ENCODE results near the gene ZNF69. TPM values are rescaled to one million over a fixed set of nuclear protein-coding genes. Genes with fewer than 3 reads are reported as not detected.

The ZNF69 gene
- total and polyA plus RNA-seq, 2 of the 13 experiments (the other 11 are each of a cell fraction or from before 2014, with no cell fraction given) = 9.6 to 21.0 TPM

- H3K36me3 ChIP-seq (replicated peaks in 1 of 2; ENCODE audit: control insufficient read depth in 1 of 2, insufficient read depth in 2 of 2, low read length in 2 of 2) = 0 out of 5 replicates have a peak, but pooled peaks cover 0 to 1% of the 10 kb centered on the region in 2 experiments
These were observed 43.5 kb downstream of the ZNF69 start for GRCh38 chr19:11931051-11931450.

More at GRCh38 chr19:11931051-11931450, 43.5 kb downstream of the ZNF69 start:
- BruUV-seq (replicated peaks) = no TSS peak
- no peaks in the 10 kb centered on the region for H4K20me1 ChIP-seq (ENCODE audit: insufficient read depth, low read length)
- no peak for FAIRE-seq
- ChIA-PET POLR2A (no interaction called here), CTCF (ENCODE audit: low intra/inter-chr PET ratio, low total read pairs) (no interaction called here)
- H3K9ac ChIP-seq (ENCODE audit: insufficient read depth, low read depth, low read length) = no peak overlapping the region
- ATAC-seq = no peak
- no peak overlapping the region for H2AFZ ChIP-seq (ENCODE audit: low read length)
- in situ Hi-C loops (cut with HindIII; ENCODE audit: extremely low pct_ligation_motif_present, low pct_unique_long_range_greater_than_20kb) (no loop called here), intact Hi-C loops (cut with micrococcal nuclease; ENCODE audit: unreplicated experiment) (no loop called here)
- TF ChIP-seq IKZF5 (CRISPR knock-in tag; IDR thresholded peaks at IDR 0.05) (no peak), RBFOX2 (IDR thresholded peaks at IDR 0.05; ENCODE audit: low read depth, low read length) (peak; percentile 8; the same call in 1 of the 2 replicates), AFF4 (CRISPR knock-in tag; IDR thresholded peaks at IDR 0.05) (no peak), ATF6 (CRISPR knock-in tag; conservative IDR thresholded peaks at IDR 0.05) (no peak)
- no peak overlapping the region for H3K27ac ChIP-seq (ENCODE audit: extremely low read length, insufficient read depth, low read length)
- 94% methylated on average over 3 of the region's 3 CpGs for WGBS (ENCODE audit: low lambda C conversion rate)
- H3K4me2 ChIP-seq (ENCODE audit: low read depth, low read length) = no peak overlapping the region
- H3K27me3 ChIP-seq (ENCODE audit: control insufficient read depth in 1 of 2, insufficient read depth in 2 of 2, low read length in 2 of 2) = no peaks in the 10 kb centered on the region
- H3K79me2 ChIP-seq (ENCODE audit: insufficient read depth, low read length) = peaks cover 45% of the 10 kb centered on the region
- peaks cover 36% of the 10 kb centered on the region for H3K4me1 ChIP-seq (ENCODE audit: insufficient read depth, low read length)
- H3K9me3 ChIP-seq (ENCODE audit: low read length) = no peaks in the 10 kb centered on the region
- DNase-seq (ENCODE audit: low spot score) = no peak
- no peak overlapping the region for H3K4me3 ChIP-seq (replicated peaks in 1 of 3; ENCODE audit: insufficient read depth in 1 of 3, low read depth in 2 of 3, low read length in 3 of 3)
